B cell (primary cell): ENCODE measurements around the gene TRAM2. TPM values are rescaled to one million over a fixed set of nuclear protein-coding genes. Genes with fewer than 3 reads are reported as not detected.

ENCODE experiments used
- ATAC-seq: fragments of 200-7000 bp; cut with Tn5 transposase; one replicate; pipeline ENCODE4 v1.10.0; 2021; ENCODE audit warnings: low read depth, mild to moderate bottlenecking, moderate number of reproducible peaks, moderate library complexity
- CTCF ChIA-PET: fragments of 350-600 bp; sonication (Branson Sonifier 250); formaldehyde crosslinking; loops from one replicate; lab custom pipeline; 2021; ENCODE audit warnings: antibody characterized with exemption, inconsistent platforms; lab: Charles Lee
- POLR2A ChIA-PET: fragments of 350-600 bp; sonication (Branson Sonifier 250); formaldehyde crosslinking; loops from one replicate; lab custom pipeline; 2021; ENCODE audit warnings: antibody characterized with exemption; lab: Charles Lee
- DNase-seq: peaks from one replicate; pipeline ENCODE4 v3.0.0; 2013
- H2AFZ ChIP-seq: 2 replicates; pipeline ENCODE4 v1.6.1; 2012; ENCODE audit warnings: mild to moderate bottlenecking, low read depth, low read length; ENCODE audit not compliant: insufficient read depth, poor library complexity, severe bottlenecking
- H3K27ac ChIP-seq, 2 donors: 1 replicate in 1 of 2; 2 replicates in 1 of 2; pipeline ENCODE4 v1.5.1; 2012 to 2013; ENCODE audit warnings: low read length in 2 of 2, mild to moderate bottlenecking in 2 of 2, moderate library complexity in 1 of 2
- H3K27me3 ChIP-seq, 4 experiments: fragments of 200-600 bp in 1 of 4; sonication (generic) in 1 of 4; replicated peaks in 1 of 4; 1 replicate in 2 of 4; 2 replicates in 2 of 4; pipeline versions ENCODE4 v1.6.1 to v1.7.0; 2013 to 2016; ENCODE audit warnings: low read length in 3 of 4, mild to moderate bottlenecking in 2 of 4, mixed read lengths in 1 of 4, moderate library complexity in 1 of 4; ENCODE audit not compliant: insufficient read depth in 4 of 4, control insufficient read depth in 3 of 4; ENCODE audit errors: control extremely low read depth in 1 of 4
- H3K36me3 ChIP-seq, 2 experiments: replicated peaks in 1 of 2; 1 replicate in 1 of 2; 2 replicates in 1 of 2; pipeline versions ENCODE4 v1.6.1 to v1.7.1; 2013; ENCODE audit warnings: low read length in 1 of 2; ENCODE audit not compliant: insufficient read depth in 2 of 2, control insufficient read depth in 1 of 2; ENCODE audit errors: control extremely low read depth in 1 of 2, extremely low read depth in 1 of 2
- H3K4me1 ChIP-seq, 2 donors: fragments of 200-600 bp in 1 of 2; sonication (generic) in 1 of 2; 1 replicate in 1 of 2; 2 replicates in 1 of 2; pipeline versions ENCODE4 v1.5.1 to v1.6.1; 2013 to 2017; ENCODE audit warnings: low read length in 2 of 2; ENCODE audit not compliant: control insufficient read depth in 2 of 2, insufficient read depth in 2 of 2
- H3K4me2 ChIP-seq: replicated peaks from 2 replicates; pipeline ENCODE3; 2012; ENCODE audit warnings: mild to moderate bottlenecking, low read depth, low read length; ENCODE audit not compliant: poor library complexity, severe bottlenecking
- H3K4me3 ChIP-seq, 5 experiments: fragments of 200-600 bp in 1 of 5; sonication (generic) in 1 of 5; 1 replicate in 3 of 5; 2 replicates in 2 of 5; pipeline versions ENCODE4 v1.5.1 to v1.7.0; 2011 to 2016; ENCODE audit warnings: low read length in 4 of 5, mild to moderate bottlenecking in 4 of 5, low read depth in 2 of 5, control low read depth in 1 of 5, moderate library complexity in 1 of 5; ENCODE audit not compliant: insufficient read depth in 1 of 5; ENCODE audit errors: control extremely low read depth in 1 of 5, extremely low read depth in 1 of 5
- H3K79me2 ChIP-seq: fragments of 200-600 bp; sonication (generic); one replicate; pipeline ENCODE4 v1.6.0; 2016; ENCODE audit warnings: low read length; ENCODE audit not compliant: control insufficient read depth, insufficient read depth
- H3K9ac ChIP-seq: fragments of 200-600 bp; sonication (generic); 2 replicates; pipeline ENCODE4 v1.6.1; 2017; ENCODE audit warnings: mild to moderate bottlenecking, low read length, moderate library complexity
- H3K9me3 ChIP-seq, 3 donors: one replicate each; pipeline versions ENCODE4 v1.6.1 to v1.7.1; 2013; ENCODE audit warnings: low read length in 2 of 3; ENCODE audit not compliant: control insufficient read depth in 2 of 3, insufficient read depth in 1 of 3; ENCODE audit errors: control extremely low read depth in 1 of 3
- H4K20me1 ChIP-seq: 2 replicates; pipeline ENCODE4 v1.6.0; 2012; ENCODE audit warnings: mild to moderate bottlenecking, low read length; ENCODE audit not compliant: insufficient read depth, control insufficient read depth, poor library complexity, severe bottlenecking
- H3K27ac Mint-ChIP-seq: one replicate; pipeline ENCODE4 v1.8.0; 2021; ENCODE audit warnings: mixed read lengths
- H3K27me3 Mint-ChIP-seq: one replicate; pipeline ENCODE4 v1.8.0; 2021; ENCODE audit warnings: mixed read lengths
- H3K4me1 Mint-ChIP-seq: one replicate; pipeline ENCODE4 v1.8.0; 2021; ENCODE audit warnings: mixed read lengths
- H3K4me3 Mint-ChIP-seq: one replicate; pipeline ENCODE4 v1.8.0; 2021; ENCODE audit warnings: mixed read lengths
- H3K9me3 Mint-ChIP-seq: one replicate; pipeline ENCODE4 v1.8.0; 2022; ENCODE audit warnings: mixed read lengths; ENCODE audit not compliant: insufficient read depth
- CTCF ChIP-seq: fragments of 200-600 bp; IDR thresholded peaks from one replicate; pipeline ENCODE4 v1.8.0; 2022; ENCODE audit warnings: antibody characterized with exemption, mild to moderate bottlenecking
- EZH2 ChIP-seq: IDR thresholded peaks from 2 replicates; pipeline ENCODE4 v1.6.1; 2012; ENCODE audit warnings: borderline replicate concordance, low read depth, mild to moderate bottlenecking, moderate library complexity, low read length; ENCODE audit not compliant: insufficient read depth, poor library complexity, severe bottlenecking
- WGBS: methylation state at CpG from one replicate; pipeline ENCODE4 v1.1.5; 2013; ENCODE audit warnings: missing lambda C conversion rate; ENCODE audit not compliant: insufficient coverage; 5-methylcytosine and 5-hydroxymethylcytosine counted together
- intact Hi-C: fragments of 100-400 bp; cut with micrococcal nuclease; formaldehyde crosslinking; loops from one replicate; pipeline ENCODE4 v1.10.0; 2022
- polyA plus RNA-seq: library from polyadenylated mRNA; depleted of rRNA; stranded (reverse); fragments of >200 nt; gene quantifications from 2 replicates; pipeline ENCODE4 v1.2.3, GENCODE V29; 2012
- total RNA-seq, 2 donors: library from RNA; stranded (reverse); fragments of 120-200 nt in 1 of 2; gene quantifications; 1 replicate in 1 of 2; 2 replicates in 1 of 2; pipeline versions ENCODE4 v1.2.3 to v1.2.4, GENCODE V29; 2013 to 2022

The TRAM2 gene
- total and polyA plus RNA-seq, 2 donors (not counting 1 experiment from before 2014, with no cell fraction given), result 9.0 to 13.3 TPM

DNA sequence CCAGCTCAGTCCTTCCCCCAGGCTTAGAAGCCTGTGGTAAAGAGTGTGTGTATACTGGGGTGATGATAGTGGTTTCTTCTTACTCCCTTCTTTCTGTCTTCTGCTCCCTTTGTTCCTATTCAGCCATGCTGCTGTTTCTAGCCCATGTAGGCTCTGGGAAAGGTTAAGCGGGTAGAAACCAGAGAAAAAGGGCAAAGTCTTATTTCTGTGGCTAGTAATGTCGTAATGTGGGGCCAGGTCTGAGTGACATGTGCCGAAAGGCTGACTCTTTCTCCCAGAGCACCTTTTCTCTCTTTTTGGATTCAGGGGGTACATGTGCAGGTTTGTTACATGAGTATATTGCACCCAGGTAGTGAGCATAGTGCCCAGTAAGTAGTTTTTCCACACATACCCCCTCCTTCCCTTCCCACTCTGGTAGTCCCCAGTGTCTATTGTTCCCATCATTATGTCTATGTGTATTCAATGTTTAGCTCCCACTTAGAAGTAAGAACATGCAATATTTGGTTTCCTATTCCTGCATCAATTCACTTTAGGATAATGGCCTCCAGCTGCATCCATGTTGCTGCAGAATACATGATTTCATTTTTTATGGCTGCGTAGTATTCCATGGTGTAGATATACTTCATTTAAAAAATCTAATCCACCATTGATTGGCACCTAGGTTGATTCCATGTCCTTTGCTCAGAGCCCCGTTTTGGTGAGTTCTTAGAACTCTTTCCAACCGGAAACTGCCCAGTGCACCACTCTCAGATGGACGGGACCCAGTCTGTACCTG, 82.4 kb downstream of the TRAM2 start:
- no peak overlapping the region for H3K9ac ChIP-seq
- Mint-ChIP-seq H3K4me1 (peaks cover 87% of the 10 kb centered on the region), H3K4me3 (no peak overlapping the region), H3K9me3 (no peaks in the 10 kb centered on the region), H3K27me3 (no peaks in the 10 kb centered on the region), H3K27ac (peak overlapping the region; percentile 96)
- no peaks in the 10 kb centered on the region for H4K20me1 ChIP-seq
- no peak for DNase-seq
- peak overlapping the region; percentile 55 to 67 for H3K27ac ChIP-seq
- 100% methylated on average over 4 of the region's 7 CpGs for WGBS
- H3K36me3 ChIP-seq, result peaks cover 0 to 3% of the 10 kb centered on the region in 2 experiments
- no peak for ATAC-seq
- intact Hi-C loops, result loop anchor here (5.0 to 10.0 kb wide), 4 partner anchors 132 to 500 kb away; partner anchors contain the start of genes GSTA4 and PAQR8
- peaks cover 0 to 4% (median 3%) of the 10 kb centered on the region in 3 donors for H3K9me3 ChIP-seq
- no peak for TF ChIP-seq CTCF
- TF ChIP-seq EZH2, result no peak
- ChIA-PET CTCF (interaction anchor here (1.9 kb wide), 1 partner anchor 74 kb away, joined by 6 read pairs; the partner anchor contains the start of gene EFHC1), POLR2A (interaction anchor here (0.6 to 0.8 kb wide), 2 partner anchors 10 to 14 kb away, joined by 3 read pairs; no protein-coding TSS in a partner anchor)
- H3K4me1 ChIP-seq, result peaks cover 52 to 88% of the 10 kb centered on the region in 2 donors
- no peak overlapping the region for H3K4me2 ChIP-seq
- no peak overlapping the region for H3K4me3 ChIP-seq
- H3K79me2 ChIP-seq, result no peaks in the 10 kb centered on the region
- no peak overlapping the region for H2AFZ ChIP-seq
- H3K27me3 ChIP-seq, result no peaks in the 10 kb centered on the region

- Histone ChIP-seq H3K27ac (peak overlapping the region; percentile 55 to 67), H3K4me3 (no peak overlapping the region), H3K4me1 (peaks cover 45 to 80% of the 10 kb centered on the region in 2 donors), H3K9me3 (peaks cover 0 to 4% (median 3%) of the 10 kb centered on the region in 3 donors), H3K79me2 (no peaks in the 10 kb centered on the region), H3K27me3 (no peaks in the 10 kb centered on the region), H3K36me3 (peaks cover 0 to 3% of the 10 kb centered on the region in 2 experiments), H3K4me2 (peak overlapping the region; percentile 8), H2AFZ (no peak overlapping the region), H3K9ac (no peak overlapping the region), H4K20me1 (no peaks in the 10 kb centered on the region)
- no peaks in the 10 kb centered on the region for H3K9me3 Mint-ChIP-seq
- DNase-seq, result peak; percentile 62
- ChIA-PET POLR2A (interaction anchor here (0.8 kb wide), 1 partner anchor 15 kb away, joined by 3 read pairs; no protein-coding TSS in a partner anchor), CTCF (no interaction called here)
- TF ChIP-seq EZH2 (no peak), CTCF (no peak)
- H3K27ac Mint-ChIP-seq, result peak overlapping the region; percentile 96
- intact Hi-C loops, result loop anchor here (1.0 to 10.0 kb wide), 2 partner anchors 73 to 501 kb away; partner anchors contain the start of genes EFHC1 and GSTA4
- peaks cover 82% of the 10 kb centered on the region for H3K4me1 Mint-ChIP-seq
- no peaks in the 10 kb centered on the region for H3K27me3 Mint-ChIP-seq
- WGBS, result no CpG with 5 or more reads among the region's 3 CpGs
- H3K4me3 Mint-ChIP-seq, result peak overlapping the region; percentile 68
- ATAC-seq, result no peak
Measured at GRCh38 chr6:52493669-52494068, 83.2 kb downstream of the TRAM2 start.
